Daoy (cell line): Measurements from ENCODE around the gene RYR3. TPM values are rescaled to one million over a fixed set of nuclear protein-coding genes. Genes with fewer than 3 reads are reported as not detected.
"Not testable (repeated sequence)": the region's sequence is repeated elsewhere in the genome, so short reads cannot be mapped to it uniquely, and the experiment has no call there.

ENCODE experiments used
- DNase-seq: peaks from one replicate; pipeline ENCODE4 v3.0.0-alpha.2; 2015; ENCODE audit warnings: low read depth
- total RNA-seq: library from RNA; depleted of rRNA; stranded (reverse); fragments of >200 nt; shearing (Covaris generic); gene quantifications from 2 replicates; pipeline ENCODE4 v1.2.3, GENCODE V29; 2014

Gene RYR3
- total RNA-seq, 1 experiment from 2014 or later: 4.7 TPM

DNA sequence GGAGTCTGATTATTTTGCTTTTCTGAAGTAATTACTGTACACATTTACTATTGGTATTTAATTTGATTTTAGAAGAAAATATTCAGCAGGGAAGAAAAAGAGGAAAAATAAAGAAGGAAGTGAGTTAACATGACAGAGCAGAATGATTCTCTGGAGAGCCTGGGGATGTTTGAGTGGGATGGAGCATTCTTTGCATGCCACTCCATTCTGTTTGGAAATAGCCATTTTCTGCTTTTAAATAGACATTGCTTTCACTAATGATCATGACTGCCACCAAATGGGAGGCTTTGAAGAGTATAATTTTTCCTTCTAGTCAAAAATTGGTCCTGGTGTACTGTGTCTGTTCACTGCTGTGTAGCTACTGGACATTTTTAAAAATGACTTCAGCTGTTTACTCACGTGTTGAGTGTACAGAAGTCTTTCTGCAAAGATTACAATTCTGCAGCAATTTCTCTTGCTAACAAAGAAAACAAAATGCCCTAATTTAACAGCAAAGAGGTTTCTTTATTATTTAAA, 196.1 kb downstream of the RYR3 start:
- DNase-seq: no peak

DNA sequence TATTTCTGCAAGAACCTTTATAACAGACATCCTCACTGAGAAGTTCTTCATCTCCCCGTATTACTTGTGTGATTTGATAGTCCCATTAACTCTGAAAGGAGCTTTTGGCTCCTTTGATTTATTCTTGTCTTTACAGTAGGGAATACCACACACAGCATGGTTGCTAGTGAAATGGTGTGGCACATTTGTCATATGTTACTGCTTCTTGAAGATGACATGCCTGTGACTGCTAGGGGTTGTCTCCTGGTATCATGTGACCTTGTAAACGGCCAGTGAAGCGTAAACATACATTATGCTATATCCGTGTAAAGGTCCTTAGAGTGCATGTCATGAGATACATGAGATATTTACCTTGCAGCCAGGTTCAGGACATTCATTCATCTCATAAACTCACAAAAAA, 197.9 kb downstream of the RYR3 start:
- no peak for DNase-seq

DNA sequence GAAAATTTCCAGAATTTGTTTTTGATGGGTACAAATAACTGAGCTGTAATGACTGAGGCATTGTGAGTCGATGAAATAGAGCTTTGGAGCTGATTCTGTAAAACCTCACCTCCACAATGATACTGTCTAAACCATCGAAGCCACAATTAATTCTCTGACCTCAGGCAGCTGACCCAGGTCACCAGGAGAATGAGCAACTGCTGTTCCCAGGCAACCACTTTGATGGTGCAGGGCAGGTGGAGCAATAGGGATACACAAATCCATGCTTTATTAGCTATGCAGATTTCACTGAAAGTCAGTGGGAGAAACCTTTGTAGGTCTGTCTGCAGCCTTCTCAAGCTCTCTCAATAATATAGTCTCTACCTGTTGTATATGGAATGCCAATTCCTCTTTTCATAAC, 204.4 kb downstream of the RYR3 start:
- DNase-seq: no peak

DNA sequence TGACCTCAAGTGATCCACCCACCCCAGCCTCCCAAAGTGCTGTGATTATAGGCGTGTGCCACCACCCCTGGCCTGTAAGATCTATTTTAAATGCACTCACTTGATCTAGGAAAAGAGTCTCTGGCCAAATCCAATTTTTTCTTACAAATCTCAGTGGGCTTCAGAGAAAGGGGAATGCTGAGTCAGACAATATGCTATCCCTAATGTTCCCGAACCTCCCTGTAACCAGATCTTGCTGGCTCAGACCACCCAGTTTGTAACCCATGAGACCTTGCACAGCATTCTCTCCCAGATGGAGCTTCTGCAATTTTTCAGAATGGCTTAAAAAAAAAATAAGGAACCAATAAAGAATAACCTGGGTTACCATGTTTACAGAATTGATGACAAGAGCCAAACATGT, 205.8 kb downstream of the RYR3 start:
- no peak for DNase-seq

DNA sequence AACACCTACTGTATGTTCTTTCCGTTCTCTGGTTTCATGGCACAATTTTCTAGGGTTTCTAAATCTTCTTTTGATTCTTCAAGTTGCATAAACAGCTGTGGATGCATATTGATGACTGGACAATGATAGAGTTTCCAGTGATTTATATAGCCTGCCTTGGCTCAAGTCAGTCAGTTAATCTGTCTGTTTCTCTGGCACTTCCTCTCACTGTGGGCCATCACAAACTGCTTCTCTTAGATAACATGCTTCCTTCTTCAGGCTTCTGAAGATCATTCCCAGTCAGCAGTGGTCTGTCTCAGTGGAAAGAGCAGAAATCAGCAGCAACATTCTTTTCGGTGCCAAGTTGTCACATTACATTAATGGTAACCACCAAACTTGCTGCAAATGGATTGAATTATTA, 207.2 kb downstream of the RYR3 start:
- no peak for DNase-seq

DNA sequence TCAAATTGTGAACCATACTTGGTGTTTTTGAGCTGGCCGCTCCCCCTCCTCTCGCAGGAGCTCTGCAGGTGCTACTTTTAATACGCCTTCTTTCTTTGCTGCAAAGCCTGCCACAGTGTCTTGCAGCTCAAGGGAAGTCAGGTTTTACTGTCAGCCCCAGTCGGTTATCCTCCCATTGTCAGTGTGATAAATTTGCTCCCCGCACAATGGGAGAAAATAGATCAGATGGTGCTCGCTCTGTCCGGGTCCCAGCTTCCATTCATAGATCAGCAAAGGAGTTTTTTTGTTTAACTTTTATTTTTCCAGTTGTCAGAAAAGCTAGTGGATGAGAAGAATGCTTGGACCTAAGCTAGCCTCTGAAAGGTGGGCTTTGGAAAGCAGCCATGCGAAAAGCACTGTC, 207.7 kb downstream of the RYR3 start:
- no peak for DNase-seq

DNA sequence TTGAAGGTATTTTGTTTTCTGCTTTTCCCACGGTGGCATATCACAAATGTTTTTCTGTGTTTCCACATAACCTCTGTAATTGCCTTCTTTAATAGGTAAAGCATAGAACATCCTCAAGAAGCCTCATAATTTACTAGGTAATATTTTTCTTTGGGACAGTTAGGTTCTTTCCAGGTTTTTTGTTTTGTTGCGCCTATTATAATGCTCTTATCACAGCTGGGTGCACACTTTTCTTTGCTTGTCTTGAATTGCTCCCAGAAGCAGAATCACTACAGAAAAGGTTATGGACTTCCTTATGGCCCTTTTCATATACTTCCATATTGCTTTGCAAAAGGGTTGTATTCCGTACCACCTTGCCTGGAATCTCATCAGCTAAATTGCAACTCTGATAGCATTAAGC, 213.5 kb downstream of the RYR3 start:
- DNase-seq: no peak

DNA sequence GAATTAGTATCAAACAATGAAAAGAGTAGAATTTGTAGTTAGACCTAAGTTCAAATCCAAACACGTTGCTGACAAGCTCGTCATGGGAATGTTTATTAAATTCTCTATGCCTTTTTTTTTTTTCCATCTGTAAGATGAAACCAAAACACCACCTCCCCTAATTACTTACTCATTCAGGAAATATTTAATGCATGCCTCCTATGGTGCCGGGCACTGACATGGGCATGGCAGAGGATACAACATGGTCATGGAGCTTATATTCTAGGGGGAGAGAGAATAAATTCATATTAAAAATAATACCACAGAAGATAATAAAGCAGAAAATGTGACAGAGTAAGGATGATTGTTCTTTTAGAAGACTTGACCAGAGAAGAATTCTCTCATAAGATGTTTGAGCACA, 215.8 kb downstream of the RYR3 start:
- peak; percentile 65 for DNase-seq

DNA sequence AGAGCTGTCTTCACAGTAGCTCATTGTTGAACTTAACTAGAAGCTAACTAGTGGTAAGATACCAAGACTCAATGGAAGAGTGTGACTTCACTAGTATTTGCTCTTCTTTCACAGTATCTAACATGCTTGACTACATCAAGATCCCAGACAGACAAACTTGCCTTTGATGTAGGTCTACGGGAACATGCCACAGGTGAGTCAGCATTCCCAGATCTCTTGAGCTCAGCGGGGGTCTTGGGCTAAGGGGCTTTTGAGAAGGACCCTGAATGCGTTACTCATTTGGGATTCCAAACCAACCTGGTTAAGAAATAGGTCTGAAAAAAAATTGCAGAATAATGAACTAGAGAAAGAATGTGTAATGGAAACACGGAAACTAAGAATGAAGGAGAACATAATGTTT, 222.4 kb downstream of the RYR3 start:
- peak; percentile 16 for DNase-seq

DNA sequence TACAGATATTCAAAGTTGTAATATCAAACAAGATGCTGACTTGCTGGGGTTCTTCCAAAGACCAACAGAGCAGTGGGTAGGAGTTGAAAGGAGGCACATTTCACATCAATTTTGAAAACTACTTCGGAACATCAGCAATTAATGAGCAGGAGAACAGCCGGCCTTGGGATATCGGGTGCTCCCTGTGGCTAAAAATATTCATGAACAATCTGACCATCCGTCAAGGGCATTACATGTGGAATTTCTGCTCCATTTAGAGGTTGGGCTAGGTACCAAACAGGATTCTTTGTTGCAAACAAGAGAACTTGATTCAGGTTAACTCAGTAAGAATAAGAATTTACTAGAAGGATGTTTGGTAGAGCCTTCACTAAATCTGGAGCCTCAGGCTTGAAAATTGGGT, 223.9 kb downstream of the RYR3 start:
- no peak for DNase-seq

DNA sequence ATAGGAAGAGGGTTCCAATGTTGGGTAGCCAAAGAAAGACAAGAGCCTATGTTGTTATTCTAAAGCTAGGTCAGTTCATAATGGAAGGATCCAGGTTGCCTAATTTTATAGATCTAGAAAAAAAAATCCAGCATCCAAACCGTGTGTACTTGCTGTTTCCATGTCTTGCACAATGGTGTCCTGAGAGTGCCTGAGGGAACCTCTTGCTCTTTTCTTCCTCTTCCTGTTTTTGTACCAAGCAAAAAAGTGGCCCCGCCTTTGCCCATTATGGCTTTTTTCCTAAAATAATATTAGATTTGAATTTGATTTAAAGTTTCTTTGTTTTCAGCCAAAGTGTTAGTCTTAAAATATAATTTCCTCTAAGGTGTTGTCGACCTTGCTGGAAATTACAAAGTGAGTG, 224.4 kb downstream of the RYR3 start:
- no peak for DNase-seq

DNA sequence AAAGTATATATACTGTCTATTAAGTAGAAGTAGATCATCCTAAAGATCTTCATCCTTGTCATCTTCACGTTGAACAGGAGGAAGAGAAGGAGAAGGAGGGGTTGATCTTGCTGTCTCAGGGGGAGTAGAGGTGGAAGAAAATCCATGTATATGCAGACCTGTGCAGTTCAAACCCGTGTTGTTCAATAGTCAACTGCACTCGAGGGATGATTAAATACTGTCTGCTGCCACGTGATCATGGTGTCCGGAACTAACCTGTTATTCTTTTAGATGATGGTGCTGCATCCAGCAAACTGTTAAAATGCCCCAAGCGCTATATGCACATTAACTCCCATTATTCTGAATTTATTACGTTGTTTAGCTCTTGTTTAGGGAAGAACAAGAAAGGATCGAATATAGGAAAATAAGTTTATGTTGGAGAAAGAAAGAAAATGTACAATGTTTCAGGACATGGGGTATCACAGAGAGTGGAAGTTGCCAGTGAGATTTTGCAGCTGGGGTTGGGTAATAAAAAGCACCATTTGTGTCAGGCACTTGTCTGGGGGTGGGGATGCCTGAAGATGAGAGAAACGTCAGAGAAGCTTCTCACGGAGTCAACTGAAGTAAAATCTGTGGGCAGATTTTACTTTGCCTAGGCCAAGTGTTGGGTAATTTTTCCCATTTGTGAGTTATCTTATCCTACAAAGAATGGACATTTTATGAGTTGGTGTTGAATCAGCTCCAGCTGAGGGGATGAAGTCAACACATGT, 229.2 kb downstream of the RYR3 start:
- DNase-seq: no peak

DNA sequence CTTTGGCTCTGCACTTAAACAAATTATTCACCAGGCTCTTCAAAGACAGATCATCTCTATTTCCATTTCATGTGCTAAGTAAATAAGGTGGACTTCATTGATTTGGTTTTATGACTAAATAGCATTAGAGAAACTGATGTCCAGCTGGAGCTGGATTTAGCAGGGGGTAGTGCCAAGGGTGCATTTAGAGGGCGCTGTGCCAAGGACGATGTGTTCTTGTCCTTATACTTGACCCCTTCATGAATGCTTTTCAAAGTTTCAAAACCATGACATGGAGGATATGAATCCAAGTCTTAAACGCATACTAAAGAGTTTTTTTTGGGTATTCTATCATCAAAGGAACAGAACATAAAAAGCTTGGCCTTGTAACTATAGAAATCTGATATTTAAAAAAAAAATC, 233.2 kb downstream of the RYR3 start:
- DNase-seq: no peak

DNA sequence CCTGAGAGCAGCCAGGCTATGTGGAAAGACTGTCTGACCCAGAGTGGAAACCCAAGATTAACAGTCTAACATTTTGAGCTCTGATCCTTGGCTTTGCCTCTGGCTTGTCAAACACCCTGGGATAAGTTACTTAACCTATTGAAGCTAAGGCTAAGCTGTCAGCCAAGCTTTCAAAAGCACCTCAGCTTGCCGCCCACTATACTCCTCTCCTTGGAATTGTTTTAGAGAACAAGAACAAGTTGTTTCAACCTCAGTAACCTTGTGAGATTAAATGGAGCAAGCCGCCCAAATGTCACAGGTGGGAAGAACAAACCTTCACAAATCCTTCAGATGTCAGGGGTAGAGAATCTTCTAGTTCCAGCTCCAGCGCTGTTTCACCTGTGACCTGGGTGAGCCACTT, 235.1 kb downstream of the RYR3 start:
- no peak for DNase-seq

DNA sequence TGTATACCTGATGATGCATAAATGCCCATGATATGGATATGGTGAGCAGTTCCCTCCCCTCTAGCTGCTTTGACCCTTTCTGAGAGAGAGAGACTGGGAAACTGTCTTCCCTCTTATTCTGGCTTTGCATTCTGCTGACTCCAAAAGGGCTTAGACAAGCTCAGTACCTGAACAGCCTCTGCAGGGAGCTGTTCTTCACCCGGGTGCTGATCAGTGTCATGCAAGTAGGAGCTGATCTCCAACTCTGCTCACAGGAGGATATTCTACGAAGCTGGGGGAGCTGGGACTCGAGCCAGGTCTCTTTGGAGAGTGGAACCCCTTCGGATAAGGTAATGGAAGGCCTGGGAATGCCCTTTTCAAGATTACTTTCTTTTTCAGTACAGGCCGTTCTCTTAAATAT, 237.1 kb downstream of the RYR3 start:
- DNase-seq: peak; percentile 50

DNA sequence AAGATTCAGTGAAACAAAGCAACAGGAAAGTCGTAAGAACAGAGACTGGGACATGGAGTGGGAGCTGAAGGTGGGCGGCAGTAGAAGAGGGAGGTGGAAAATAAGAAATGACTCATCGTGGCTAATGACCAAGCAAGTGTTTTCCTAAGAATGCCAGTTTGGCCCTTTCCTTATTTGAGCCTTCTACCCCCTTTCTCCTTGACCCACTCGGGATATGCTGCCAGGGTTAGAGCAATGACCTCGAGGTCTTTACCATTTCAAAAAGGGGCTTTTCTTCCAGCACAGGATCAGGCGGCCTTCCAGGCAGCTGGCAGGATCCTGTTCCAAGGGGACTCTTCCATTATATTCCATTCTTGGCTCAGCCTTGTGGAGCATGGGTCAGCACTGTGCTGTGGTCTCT, 241.1 kb downstream of the RYR3 start:
- DNase-seq: peak; percentile 11

DNA sequence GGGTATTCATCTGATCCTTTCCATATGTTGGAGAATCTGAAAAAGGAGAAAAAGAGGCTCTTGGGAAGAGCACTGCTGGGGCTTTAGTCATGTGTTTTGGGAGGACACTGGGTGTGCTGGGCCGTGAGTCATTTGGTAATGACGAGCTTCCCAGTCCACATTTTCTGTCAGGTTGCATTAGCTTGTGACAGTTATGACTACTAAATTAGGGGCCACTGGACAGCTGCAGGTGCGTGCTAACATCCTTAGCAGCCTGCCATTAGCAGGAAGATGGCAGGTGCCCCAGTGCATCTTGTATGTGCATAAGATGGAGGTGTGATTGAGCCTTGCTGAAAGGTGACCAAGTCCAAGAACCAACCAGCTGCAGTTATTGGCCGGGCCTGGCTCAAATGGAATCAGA, 242.4 kb downstream of the RYR3 start:
- DNase-seq: no peak

DNA sequence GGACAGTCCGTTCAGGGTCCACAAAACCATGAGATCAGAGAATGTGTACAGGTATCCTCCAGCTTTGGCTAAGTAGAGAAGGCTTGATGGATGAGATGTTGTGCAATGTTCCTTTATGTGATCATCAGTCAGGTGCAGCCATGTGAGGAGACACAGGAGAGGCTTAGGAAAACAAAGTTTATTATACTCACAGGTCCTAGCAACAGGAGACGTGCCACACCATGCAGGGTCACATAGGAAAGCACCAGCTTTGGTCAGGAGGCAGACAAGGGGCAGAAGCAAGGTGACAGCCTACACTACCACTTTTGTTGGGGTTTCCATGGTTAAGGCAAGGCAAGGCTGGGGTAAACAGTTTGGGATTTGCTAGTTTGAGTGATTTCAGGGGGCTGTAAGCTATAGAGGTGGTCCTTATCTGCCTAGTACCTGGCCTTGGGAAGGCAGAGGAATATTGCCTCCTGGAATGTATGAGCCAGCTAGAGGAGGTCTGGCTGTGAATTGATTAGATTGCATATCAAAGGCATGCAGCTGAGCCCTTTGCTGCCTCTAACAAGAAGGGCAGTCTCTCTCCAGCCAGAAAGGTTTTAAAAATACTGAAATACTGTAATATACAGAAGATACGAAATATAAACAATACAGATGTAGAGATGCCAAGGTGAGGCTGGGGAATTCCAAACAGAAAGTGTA, 248.6 kb downstream of the RYR3 start:
- DNase-seq: no peak

DNA sequence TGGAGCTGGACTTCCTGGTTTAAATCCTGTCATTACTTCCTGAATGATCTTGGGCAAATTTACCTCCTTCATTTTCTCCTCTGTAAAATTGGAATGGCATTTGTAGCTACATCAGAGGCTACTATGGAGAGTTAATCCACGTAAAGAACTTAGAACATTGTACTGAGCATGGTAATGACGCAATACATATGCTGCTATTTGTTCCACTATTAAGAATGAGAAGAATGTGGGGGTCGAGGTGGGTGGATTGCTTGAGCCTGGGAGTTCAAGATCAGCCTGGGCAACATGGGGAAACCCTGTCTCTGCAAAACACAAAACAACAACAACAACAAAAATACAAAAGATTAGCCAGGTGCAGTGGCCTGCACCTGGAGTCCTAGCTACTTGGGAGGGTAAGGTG, 250.6 kb downstream of the RYR3 start:
- DNase-seq: no peak

DNA sequence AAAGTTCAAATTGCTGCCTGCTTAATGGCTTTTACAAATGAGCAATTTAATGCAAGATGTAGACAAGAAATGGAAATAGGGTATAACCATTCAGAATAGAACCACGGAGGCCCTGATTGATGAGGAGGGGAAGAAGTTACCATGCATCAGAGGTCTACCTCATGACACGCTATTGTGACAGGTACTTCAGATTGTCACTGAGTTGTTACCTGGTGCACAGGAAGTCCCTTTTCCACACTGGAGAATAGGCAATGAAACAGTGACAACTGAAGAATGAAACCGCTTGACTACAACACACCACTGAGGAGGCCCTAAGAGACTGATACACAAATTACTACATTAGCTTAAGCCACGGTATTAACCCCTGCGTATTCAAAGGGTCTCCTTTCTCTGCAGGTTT, 251.2 kb downstream of the RYR3 start:
- DNase-seq: no peak

DNA sequence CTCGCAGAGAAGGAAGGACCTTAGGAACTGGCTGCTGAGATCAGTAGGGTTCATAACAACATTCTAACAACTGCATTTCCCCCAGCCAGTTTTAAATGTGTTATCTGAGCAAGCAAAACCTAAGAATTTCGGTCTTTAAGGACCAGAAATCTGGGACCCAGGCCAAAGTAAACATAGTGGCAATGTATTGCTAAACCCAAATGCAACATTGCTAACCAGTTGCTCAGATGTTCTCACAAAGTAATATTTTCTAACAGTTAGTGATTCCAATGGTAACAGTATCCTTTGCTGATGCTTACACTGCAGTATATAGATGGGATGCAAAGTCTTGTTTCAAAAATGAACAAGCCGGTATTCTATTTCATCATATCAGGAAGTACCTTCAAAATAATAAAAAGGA, 254.3 kb downstream of the RYR3 start:
- DNase-seq: peak; percentile 48

DNA sequence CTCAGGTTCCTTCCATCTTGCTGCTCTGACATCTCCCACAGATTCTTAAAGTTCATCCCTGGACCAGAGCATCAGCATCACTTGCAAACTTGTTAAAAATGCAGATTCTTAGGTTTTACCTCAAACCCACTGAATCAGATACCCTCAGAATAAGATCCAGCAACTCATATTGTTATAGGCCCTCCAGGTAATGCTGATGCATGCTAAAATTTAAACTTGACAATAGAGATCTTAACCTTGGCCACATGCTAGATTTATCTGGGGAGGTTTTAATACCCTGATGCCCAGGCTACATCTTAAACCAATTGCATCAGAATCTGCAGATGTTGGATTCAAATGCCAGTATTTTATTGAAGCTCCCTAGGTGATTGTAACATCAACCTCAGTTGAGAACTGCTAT, 256.9 kb downstream of the RYR3 start:
- DNase-seq: no peak

DNA sequence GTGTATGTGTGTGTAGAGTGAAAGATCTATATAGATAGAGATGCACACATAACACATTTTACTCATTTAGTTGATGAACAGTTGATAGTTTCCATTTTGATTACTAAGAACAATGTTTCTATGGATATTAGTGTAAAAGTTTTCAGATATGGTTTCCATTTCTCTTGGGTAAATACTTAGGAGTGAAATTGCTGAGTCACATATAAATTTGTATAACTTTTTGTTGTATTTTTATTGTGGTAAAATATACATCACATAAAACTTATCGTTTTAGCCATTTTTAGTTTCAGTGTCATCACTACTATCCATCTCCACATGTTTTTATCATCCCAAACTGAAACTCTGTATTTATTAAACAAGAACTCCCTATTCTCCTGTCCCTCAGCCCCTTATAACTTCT, 258.3 kb downstream of the RYR3 start:
- no peak for DNase-seq

DNA sequence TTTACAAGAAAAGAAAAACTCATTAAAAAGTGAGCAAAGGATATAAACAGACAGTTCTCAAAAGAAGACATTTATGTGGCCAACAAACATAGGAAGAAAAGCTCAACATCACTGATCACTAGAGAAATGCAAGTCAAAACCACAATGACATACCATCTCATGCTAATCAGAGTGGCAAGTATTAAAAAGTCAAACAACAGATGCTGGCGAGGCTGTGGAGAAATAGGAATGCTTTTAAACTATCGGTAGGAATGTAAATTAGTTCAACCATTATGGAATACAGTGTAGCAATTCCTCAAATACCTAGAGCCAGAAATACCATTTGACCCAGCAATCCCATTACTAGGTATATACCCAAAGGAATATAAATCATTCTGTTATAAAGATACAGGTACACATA, 267.1 kb downstream of the RYR3 start:
- DNase-seq: not testable (repeated sequence)
